HUES6 (cell line): ENCODE measurements around the gene DLEU7.
A peak's percentile ranks its signal among the peaks of the same experiment; 100 is the strongest.

Experiments
- H3K27ac ChIP-seq: 2 replicates; pipeline ENCODE4 v1.7.0; 2013; ENCODE audit warnings: low read depth, mild to moderate bottlenecking, low read length, inconsistent platforms
- H3K27me3 ChIP-seq: 2 replicates; pipeline ENCODE4 v1.6.1; 2013; ENCODE audit warnings: low read length; ENCODE audit not compliant: control insufficient read depth, insufficient read depth
- H3K36me3 ChIP-seq: 2 replicates; pipeline ENCODE4 v1.6.1; 2013; ENCODE audit warnings: low read length; ENCODE audit not compliant: control insufficient read depth, insufficient read depth
- H3K4me1 ChIP-seq: 2 replicates; pipeline ENCODE4 v1.6.1; 2013; ENCODE audit warnings: low read length; ENCODE audit not compliant: control insufficient read depth, insufficient read depth
- H3K4me3 ChIP-seq: 2 replicates; pipeline ENCODE4 v1.5.1; 2013; ENCODE audit warnings: low read depth, low read length
- H3K9ac ChIP-seq: one replicate; pipeline ENCODE4 v1.6.1; 2013; ENCODE audit warnings: mild to moderate bottlenecking, low read length
- H3K9me3 ChIP-seq: 2 replicates; pipeline ENCODE4 v1.6.1; 2013; ENCODE audit warnings: low read depth, low read length; ENCODE audit not compliant: control insufficient read depth, insufficient read depth

DLEU7 gene

GRCh38 chr13:50871405-50871804 lies 27.9 kb upstream of the DLEU7 start:
- no peak overlapping the region for H3K9ac ChIP-seq
- H3K27me3 ChIP-seq, result no peaks in the 10 kb centered on the region
- H3K9me3 ChIP-seq, result no peaks in the 10 kb centered on the region
- H3K4me3 ChIP-seq, result no peak overlapping the region
- H3K36me3 ChIP-seq, result no peaks in the 10 kb centered on the region
- H3K27ac ChIP-seq, result no peak overlapping the region
- H3K4me1 ChIP-seq, result no peaks in the 10 kb centered on the region

- Histone ChIP-seq H3K4me1 (no peaks in the 10 kb centered on the region), H3K9me3 (no peaks in the 10 kb centered on the region; the same call in 1 of the 2 replicates), H3K4me3 (no peak overlapping the region), H3K27ac (no peak overlapping the region), H3K9ac (no peak overlapping the region), H3K27me3 (no peaks in the 10 kb centered on the region), H3K36me3 (no peaks in the 10 kb centered on the region)
Measured at GRCh38 chr13:50867637-50867945, 24.1 kb upstream of the DLEU7 start.

GRCh38 chr13:50866817-50867636 lies 23.5 kb upstream of the DLEU7 start:
- Histone ChIP-seq H3K9ac (no peak overlapping the region), H3K36me3 (no peaks in the 10 kb centered on the region), H3K9me3 (no peaks in the 10 kb centered on the region; the same call in 1 of the 2 replicates), H3K27ac (no peak overlapping the region), H3K4me1 (no peaks in the 10 kb centered on the region), H3K4me3 (no peak overlapping the region), H3K27me3 (no peaks in the 10 kb centered on the region)

GRCh38 chr13:50864492-50864891 lies 21.0 kb upstream of the DLEU7 start:
- H3K27me3 ChIP-seq, result no peaks in the 10 kb centered on the region
- H3K36me3 ChIP-seq, result no peaks in the 10 kb centered on the region
- H3K4me3 ChIP-seq, result no peak overlapping the region
- no peaks in the 10 kb centered on the region for H3K4me1 ChIP-seq
- no peak overlapping the region for H3K27ac ChIP-seq
- H3K9ac ChIP-seq, result no peak overlapping the region
- H3K9me3 ChIP-seq, result peaks cover 10% of the 10 kb centered on the region; the same call in 1 of the 2 replicates

GRCh38 chr13:50855681-50856080 lies 12.2 kb upstream of the DLEU7 start:
- no peaks in the 10 kb centered on the region for H3K4me1 ChIP-seq
- H3K27ac ChIP-seq, result no peak overlapping the region
- no peaks in the 10 kb centered on the region for H3K27me3 ChIP-seq
- H3K9me3 ChIP-seq, result peaks cover 11% of the 10 kb centered on the region; the same call in 1 of the 2 replicates
- no peak overlapping the region for H3K9ac ChIP-seq
- H3K4me3 ChIP-seq, result no peak overlapping the region
- H3K36me3 ChIP-seq, result no peaks in the 10 kb centered on the region

GRCh38 chr13:50850445-50850844 lies 7.0 kb upstream of the DLEU7 start:
- H3K27ac ChIP-seq, result no peak overlapping the region
- H3K27me3 ChIP-seq, result peaks cover 5% of the 10 kb centered on the region
- H3K4me1 ChIP-seq, result no peaks in the 10 kb centered on the region
- H3K36me3 ChIP-seq, result no peaks in the 10 kb centered on the region
- no peak overlapping the region for H3K9ac ChIP-seq
- H3K4me3 ChIP-seq, result no peak overlapping the region
- H3K9me3 ChIP-seq, result no peaks in the 10 kb centered on the region

GRCh38 chr13:50847501-50847900 lies 4.0 kb upstream of the DLEU7 start:
- Histone ChIP-seq H3K27me3 (peaks cover 33% of the 10 kb centered on the region), H3K27ac (no peak overlapping the region), H3K9me3 (no peaks in the 10 kb centered on the region), H3K4me3 (no peak overlapping the region), H3K36me3 (no peaks in the 10 kb centered on the region), H3K9ac (no peak overlapping the region), H3K4me1 (peaks cover 6% of the 10 kb centered on the region)

- Histone ChIP-seq H3K36me3 (no peaks in the 10 kb centered on the region), H3K9me3 (no peaks in the 10 kb centered on the region), H3K4me3 (no peak overlapping the region), H3K27me3 (peaks cover 38% of the 10 kb centered on the region), H3K9ac (no peak overlapping the region), H3K4me1 (peaks cover 11% of the 10 kb centered on the region), H3K27ac (no peak overlapping the region)
Measured at GRCh38 chr13:50846861-50847475, 3.5 kb upstream of the DLEU7 start.

- peaks cover 40% of the 10 kb centered on the region for H3K27me3 ChIP-seq
- H3K4me3 ChIP-seq, result no peak overlapping the region
- H3K9ac ChIP-seq, result no peak overlapping the region
- H3K9me3 ChIP-seq, result no peaks in the 10 kb centered on the region
- no peak overlapping the region for H3K27ac ChIP-seq
- peaks cover 11% of the 10 kb centered on the region for H3K4me1 ChIP-seq
- H3K36me3 ChIP-seq, result no peaks in the 10 kb centered on the region
Measured at GRCh38 chr13:50845211-50845610, 1.7 kb upstream of the DLEU7 start.

- H3K4me1 ChIP-seq, result peaks cover 11% of the 10 kb centered on the region
- no peak overlapping the region for H3K27ac ChIP-seq
- peak overlapping the region; percentile 64 for H3K4me3 ChIP-seq
- no peak overlapping the region for H3K9ac ChIP-seq
- no peaks in the 10 kb centered on the region for H3K36me3 ChIP-seq
- H3K27me3 ChIP-seq, result peaks cover 40% of the 10 kb centered on the region
- H3K9me3 ChIP-seq, result no peaks in the 10 kb centered on the region
Measured at GRCh38 chr13:50844084-50844875, 788 bp upstream of the DLEU7 start.

- no peak overlapping the region for H3K27ac ChIP-seq
- no peaks in the 10 kb centered on the region for H3K36me3 ChIP-seq
- H3K9me3 ChIP-seq, result no peaks in the 10 kb centered on the region
- H3K4me3 ChIP-seq, result peak overlapping the region; percentile 64
- peaks cover 11% of the 10 kb centered on the region for H3K4me1 ChIP-seq
- peaks cover 40% of the 10 kb centered on the region for H3K27me3 ChIP-seq
- no peak overlapping the region for H3K9ac ChIP-seq
Measured at GRCh38 chr13:50842990-50843256, 569 bp downstream of the DLEU7 start.
